Neural crest cell (in vitro differentiated cells): Measurements from ENCODE around the gene MT1B. TPM values are rescaled to one million over a fixed set of nuclear protein-coding genes. Genes with fewer than 3 reads are reported as not detected.
A peak's percentile ranks its signal among the peaks of the same experiment; 100 is the strongest.
"Not testable (repeated sequence)": the region's sequence is repeated elsewhere in the genome, so short reads cannot be mapped to it uniquely, and the experiment has no call there.

ENCODE experiments used
- DNase-seq: peaks from one replicate; pipeline ENCODE4 v3.0.0; 2021; ENCODE audit warnings: low read depth, mixed read lengths, low spot score
- H3K27ac Mint-ChIP-seq: one replicate; pipeline ENCODE4 v1.8.0; 2021; ENCODE audit warnings: mild to moderate bottlenecking, mixed read lengths; ENCODE audit not compliant: unreplicated experiment
- H3K27me3 Mint-ChIP-seq: 2 replicates; pipeline ENCODE4 v1.8.0; 2021; ENCODE audit warnings: low read depth, mild to moderate bottlenecking, mixed read lengths
- H3K36me3 Mint-ChIP-seq: 2 replicates; pipeline ENCODE4 v1.8.0; 2021; ENCODE audit warnings: low read depth, mild to moderate bottlenecking, mixed read lengths
- H3K4me1 Mint-ChIP-seq: 2 replicates; pipeline ENCODE4 v1.8.0; 2021; ENCODE audit warnings: mixed read lengths
- H3K4me3 Mint-ChIP-seq: one replicate; pipeline ENCODE4 v1.8.0; 2021; ENCODE audit warnings: mild to moderate bottlenecking, mixed read lengths
- H3K9me3 Mint-ChIP-seq: 2 replicates; pipeline ENCODE4 v1.8.0; 2021; ENCODE audit warnings: mixed read lengths
- CTCF ChIP-seq: fragments of 200-600 bp; sonication (generic); conservative IDR thresholded peaks from 2 replicates; pipeline ENCODE4 v1.5.0; 2021; ENCODE audit warnings: antibody characterized with exemption, mild to moderate bottlenecking
- total RNA-seq: library from RNA; stranded (reverse); gene quantifications from 2 replicates; pipeline ENCODE4 v1.2.1, GENCODE V29; 2021

MT1B gene
- total RNA-seq, 1 donor from 2014 or later, result not detected

GRCh38 chr16:56620339-56620897 lies 31.3 kb upstream of the MT1B start:
- peaks cover 90% of the 10 kb centered on the region for H3K27me3 Mint-ChIP-seq
- DNase-seq, result no peak
- H3K36me3 Mint-ChIP-seq, result no peaks in the 10 kb centered on the region
- H3K27ac Mint-ChIP-seq, result no peak overlapping the region
- no peak for TF ChIP-seq CTCF
- peaks cover 20% of the 10 kb centered on the region for H3K4me1 Mint-ChIP-seq
- no peak overlapping the region for H3K4me3 Mint-ChIP-seq
- H3K9me3 Mint-ChIP-seq, result no peaks in the 10 kb centered on the region

GRCh38 chr16:56621665-56622445 lies 29.8 kb upstream of the MT1B start:
- not testable (repeated sequence) for H3K36me3 Mint-ChIP-seq, H3K27ac Mint-ChIP-seq, H3K4me3 Mint-ChIP-seq, H3K9me3 Mint-ChIP-seq, DNase-seq
- Mint-ChIP-seq H3K4me1 (peaks cover 25% of the 10 kb centered on the region), H3K27me3 (peaks cover 93% of the 10 kb centered on the region)

GRCh38 chr16:56623184-56623583 lies 28.5 kb upstream of the MT1B start:
- peaks cover 88% of the 10 kb centered on the region for H3K27me3 Mint-ChIP-seq

GRCh38 chr16:56623637-56624036 lies 28.0 kb upstream of the MT1B start:
- H3K27ac Mint-ChIP-seq, result no peak overlapping the region
- H3K36me3 Mint-ChIP-seq, result no peaks in the 10 kb centered on the region
- H3K27me3 Mint-ChIP-seq, result peaks cover 88% of the 10 kb centered on the region
- H3K4me1 Mint-ChIP-seq, result peaks cover 17% of the 10 kb centered on the region
- H3K9me3 Mint-ChIP-seq, result no peaks in the 10 kb centered on the region
- DNase-seq, result no peak
- H3K4me3 Mint-ChIP-seq, result no peak overlapping the region
- no peak for TF ChIP-seq CTCF

More at GRCh38 chr16:56623184-56623583, 28.5 kb upstream of the MT1B start:
- H3K4me1 Mint-ChIP-seq, result peaks cover 17% of the 10 kb centered on the region
- H3K36me3 Mint-ChIP-seq, H3K9me3 Mint-ChIP-seq, H3K27ac Mint-ChIP-seq, DNase-seq, H3K4me3 Mint-ChIP-seq: not testable (repeated sequence)

- peaks cover 17% of the 10 kb centered on the region for H3K4me1 Mint-ChIP-seq
- no peak for TF ChIP-seq CTCF
- H3K27me3 Mint-ChIP-seq, result peaks cover 89% of the 10 kb centered on the region
- H3K27ac Mint-ChIP-seq, result no peak within 1 kb of the TSS
- H3K9me3 Mint-ChIP-seq, result no peaks in the 10 kb centered on the region
- H3K36me3 Mint-ChIP-seq, result no peaks in the 10 kb centered on the region
- DNase-seq, result no peak
- H3K4me3 Mint-ChIP-seq, result peak within 1 kb of the TSS; percentile 85
Measured at GRCh38 chr16:56625140-56625942, 26.3 kb upstream of the MT1B start, which contains the start of gene MT1E. MT1E (plus strand) TSS chr16:56625781; CDS start chr16:56625852, 71 bp downstream.

GRCh38 chr16:56625943-56626654 lies 25.6 kb upstream of the MT1B start:
- Mint-ChIP-seq H3K4me3 (peak overlapping the region; percentile 74), H3K4me1 (peaks cover 17% of the 10 kb centered on the region), H3K36me3 (no peaks in the 10 kb centered on the region), H3K27me3 (peaks cover 90% of the 10 kb centered on the region), H3K9me3 (no peaks in the 10 kb centered on the region), H3K27ac (no peak overlapping the region)
- no peak for TF ChIP-seq CTCF
- no peak for DNase-seq
